GM18867 (cell line): Measurements from ENCODE around the gene ALDH1A3.

Experiments used
- ATAC-seq: cut with Tn5 transposase; IDR thresholded peaks from one replicate; pipeline ENCODE4 v1.9.1; 2021; ENCODE audit warnings: mild to moderate bottlenecking, moderate library complexity; ENCODE audit not compliant: unreplicated experiment

Gene ALDH1A3

GRCh38 chr15:100880897-100881242 lies 1.2 kb downstream of the ALDH1A3 start:
- ATAC-seq: no peak

- no peak for ATAC-seq
Observed at GRCh38 chr15:100881573-100882336, 2.1 kb downstream of the ALDH1A3 start.

- no peak for ATAC-seq
Observed at GRCh38 chr15:100885116-100885515, 5.5 kb downstream of the ALDH1A3 start.

GRCh38 chr15:100885811-100886210 lies 6.2 kb downstream of the ALDH1A3 start:
- ATAC-seq: no peak

GRCh38 chr15:100887211-100887913 lies 7.7 kb downstream of the ALDH1A3 start:
- ATAC-seq: no peak

- no peak for ATAC-seq
Observed at GRCh38 chr15:100889385-100890050, 9.9 kb downstream of the ALDH1A3 start.

GRCh38 chr15:100890051-100890720 lies 10.6 kb downstream of the ALDH1A3 start:
- no peak for ATAC-seq

GRCh38 chr15:100890850-100891249 lies 11.2 kb downstream of the ALDH1A3 start:
- no peak for ATAC-seq

- no peak for ATAC-seq
Observed at GRCh38 chr15:100891307-100892012, 11.8 kb downstream of the ALDH1A3 start.

GRCh38 chr15:100892013-100892355 lies 12.4 kb downstream of the ALDH1A3 start:
- no peak for ATAC-seq

- no peak for ATAC-seq
Observed at GRCh38 chr15:100893261-100893963, 13.8 kb downstream of the ALDH1A3 start.

- no peak for ATAC-seq
Observed at GRCh38 chr15:100893964-100894295, 14.3 kb downstream of the ALDH1A3 start.

GRCh38 chr15:100895721-100896120 lies 16.1 kb downstream of the ALDH1A3 start:
- no peak for ATAC-seq

- no peak for ATAC-seq
Observed at GRCh38 chr15:100897221-100898151, 17.9 kb downstream of the ALDH1A3 start.

GRCh38 chr15:100898152-100898490 lies 18.5 kb downstream of the ALDH1A3 start:
- ATAC-seq: no peak

- ATAC-seq: no peak
Observed at GRCh38 chr15:100898661-100899462, 19.2 kb downstream of the ALDH1A3 start.

- ATAC-seq: no peak
Observed at GRCh38 chr15:100899601-100900000, 20.0 kb downstream of the ALDH1A3 start.

- no peak for ATAC-seq
Observed at GRCh38 chr15:100900136-100900794, 20.6 kb downstream of the ALDH1A3 start.
